Hepatocyte (in vitro differentiated cells): ENCODE data around the gene EPS8L3. TPM values are rescaled to one million over a fixed set of nuclear protein-coding genes. Genes with fewer than 3 reads are reported as not detected.
A peak's percentile ranks its signal among the peaks of the same experiment; 100 is the strongest.

ENCODE experiments used
- DNase-seq: peaks from one replicate; pipeline ENCODE4 v3.0.0-alpha.2; 2016; ENCODE audit warnings: low spot score
- H2AFZ ChIP-seq: fragments of 200-600 bp; sonication (generic); 2 replicates; pipeline ENCODE4 v1.6.0; 2016; ENCODE audit warnings: antibody characterized with exemption, mild to moderate bottlenecking
- H3K27ac ChIP-seq: fragments of 200-600 bp; sonication (generic); 2 replicates; pipeline ENCODE4 v1.5.1; 2016; ENCODE audit warnings: mild to moderate bottlenecking
- H3K27me3 ChIP-seq: fragments of 200-600 bp; sonication (generic); 2 replicates; pipeline ENCODE4 v1.6.1; 2016
- H3K36me3 ChIP-seq: fragments of 200-600 bp; sonication (generic); replicated peaks from 2 replicates; pipeline ENCODE4 v1.5.1; 2016; ENCODE audit warnings: low read depth; ENCODE audit not compliant: insufficient read depth
- H3K4me1 ChIP-seq: fragments of 200-600 bp; sonication (generic); 2 replicates; pipeline ENCODE4 v1.5.1; 2016; ENCODE audit warnings: mild to moderate bottlenecking, moderate library complexity; ENCODE audit not compliant: insufficient read depth
- H3K4me2 ChIP-seq: fragments of 200-600 bp; sonication (generic); 2 replicates; pipeline ENCODE4 v1.6.0; 2016
- H3K4me3 ChIP-seq: fragments of 200-600 bp; sonication (generic); 2 replicates; pipeline ENCODE4 v1.5.1; 2016; ENCODE audit warnings: mild to moderate bottlenecking
- H3K79me2 ChIP-seq: fragments of 200-600 bp; sonication (generic); 2 replicates; pipeline ENCODE4 v1.6.0; 2017; ENCODE audit warnings: mild to moderate bottlenecking
- H3K9me2 ChIP-seq: fragments of 200-600 bp; sonication (generic); replicated peaks from 2 replicates; pipeline ENCODE4 v1.6.0; 2017; ENCODE audit warnings: mild to moderate bottlenecking; ENCODE audit not compliant: insufficient read depth
- H3K9me3 ChIP-seq: fragments of 200-600 bp; sonication (generic); 2 replicates; pipeline ENCODE4 v1.5.1; 2016; ENCODE audit warnings: low read depth, mild to moderate bottlenecking
- H4K20me1 ChIP-seq: fragments of 200-600 bp; sonication (generic); 2 replicates; pipeline ENCODE4 v1.6.0; 2016; ENCODE audit warnings: mild to moderate bottlenecking; ENCODE audit not compliant: insufficient read depth, poor library complexity, severe bottlenecking
- EZH2 ChIP-seq: fragments of 200-600 bp; sonication (generic); IDR thresholded peaks from 2 replicates; pipeline ENCODE4 v1.6.1; 2016; ENCODE audit warnings: antibody characterized with exemption, mild to moderate bottlenecking, borderline replicate concordance
- EZH2phosphoT487 ChIP-seq: fragments of 200-600 bp; sonication (generic); IDR thresholded peaks from one replicate; pipeline ENCODE4 v1.6.1; 2018; ENCODE audit warnings: antibody characterized with exemption, mild to moderate bottlenecking, low read depth, moderate library complexity; ENCODE audit not compliant: unreplicated experiment, severe bottlenecking
- WGBS: methylation state at CpG from one replicate; pipeline ENCODE4 v1.1.6; 2016; ENCODE audit warnings: low lambda C conversion rate; ENCODE audit errors: missing lambda C conversion rate; 5-methylcytosine and 5-hydroxymethylcytosine counted together
- polyA plus RNA-seq: library from polyadenylated mRNA; unstranded; fragments of >200 nt; fragmentation: Nextera tagmentation; extraction: Ambion mirVana; gene quantifications from 2 replicates; pipeline ENCODE4 v1.2.1, GENCODE V29; 2016
- total RNA-seq: library from RNA; depleted of rRNA; stranded (reverse); fragments of >200 nt; gene quantifications from 2 replicates; pipeline ENCODE4 v1.2.3, GENCODE V29; 2014
- TF ChIP-seq, protein P1 (sequence below): fragments of 200-600 bp; sonication (generic); IDR thresholded peaks from 2 replicates; pipeline ENCODE4 v1.5.1; 2016; ENCODE audit warnings: antibody characterized with exemption, mild to moderate bottlenecking; ENCODE audit not compliant: poor library complexity

EPS8L3 gene
- total and polyA plus RNA-seq, 2 experiments from 2014 or later = 48.1 to 97.3 TPM

DNA sequence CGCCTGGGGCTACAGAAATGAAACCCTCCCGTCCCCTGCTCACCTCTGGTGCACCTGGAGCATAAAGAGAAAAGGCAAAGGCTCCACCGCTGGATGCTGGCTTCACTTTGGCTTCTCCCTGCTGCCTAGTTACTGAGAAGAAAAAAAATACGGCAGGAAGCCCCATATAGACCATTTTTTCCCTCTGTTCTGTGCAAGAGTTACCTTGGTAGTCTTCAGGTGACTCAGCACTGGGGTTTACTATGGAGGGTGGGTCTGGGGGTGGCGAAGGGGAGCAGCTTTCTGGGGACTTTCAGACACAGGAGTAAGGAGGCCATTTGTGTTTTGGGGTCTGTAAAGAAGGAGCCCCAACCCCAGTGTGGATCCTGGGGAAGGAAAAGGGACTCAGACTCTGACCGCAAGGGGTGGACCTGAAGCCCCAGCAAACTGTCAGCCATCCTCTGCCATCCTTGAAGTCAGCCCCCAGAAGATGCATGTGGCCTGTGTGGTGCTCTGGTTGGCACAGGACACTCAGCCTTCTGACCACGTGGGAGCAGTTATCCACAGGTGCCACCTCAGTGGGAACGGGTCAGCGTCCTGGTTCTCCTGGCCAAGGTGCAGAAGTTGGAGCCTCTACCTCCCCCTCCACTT, 25.9 kb upstream of the EPS8L3 start:
- Histone ChIP-seq H3K9me2 (no peaks in the 10 kb centered on the region), H3K4me2 (no peak overlapping the region), H3K9me3 (no peaks in the 10 kb centered on the region), H3K79me2 (no peaks in the 10 kb centered on the region), H3K27me3 (no peaks in the 10 kb centered on the region), H3K36me3 (no peaks in the 10 kb centered on the region), H3K4me3 (no peak overlapping the region), H3K4me1 (peaks cover 38% of the 10 kb centered on the region), H3K27ac (no peak overlapping the region), H4K20me1 (no peaks in the 10 kb centered on the region), H2AFZ (no peak overlapping the region)
- whole genome bisulfite sequencing = 90% methylated on average over 9 of the region's 9 CpGs
- DNase-seq = no peak
- TF ChIP-seq, protein P1, sequence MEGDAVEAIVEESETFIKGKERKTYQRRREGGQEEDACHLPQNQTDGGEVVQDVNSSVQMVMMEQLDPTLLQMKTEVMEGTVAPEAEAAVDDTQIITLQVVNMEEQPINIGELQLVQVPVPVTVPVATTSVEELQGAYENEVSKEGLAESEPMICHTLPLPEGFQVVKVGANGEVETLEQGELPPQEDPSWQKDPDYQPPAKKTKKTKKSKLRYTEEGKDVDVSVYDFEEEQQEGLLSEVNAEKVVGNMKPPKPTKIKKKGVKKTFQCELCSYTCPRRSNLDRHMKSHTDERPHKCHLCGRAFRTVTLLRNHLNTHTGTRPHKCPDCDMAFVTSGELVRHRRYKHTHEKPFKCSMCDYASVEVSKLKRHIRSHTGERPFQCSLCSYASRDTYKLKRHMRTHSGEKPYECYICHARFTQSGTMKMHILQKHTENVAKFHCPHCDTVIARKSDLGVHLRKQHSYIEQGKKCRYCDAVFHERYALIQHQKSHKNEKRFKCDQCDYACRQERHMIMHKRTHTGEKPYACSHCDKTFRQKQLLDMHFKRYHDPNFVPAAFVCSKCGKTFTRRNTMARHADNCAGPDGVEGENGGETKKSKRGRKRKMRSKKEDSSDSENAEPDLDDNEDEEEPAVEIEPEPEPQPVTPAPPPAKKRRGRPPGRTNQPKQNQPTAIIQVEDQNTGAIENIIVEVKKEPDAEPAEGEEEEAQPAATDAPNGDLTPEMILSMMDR = no peak
- TF ChIP-seq EZH2phosphoT487 = no peak
- no peak for TF ChIP-seq EZH2

DNA sequence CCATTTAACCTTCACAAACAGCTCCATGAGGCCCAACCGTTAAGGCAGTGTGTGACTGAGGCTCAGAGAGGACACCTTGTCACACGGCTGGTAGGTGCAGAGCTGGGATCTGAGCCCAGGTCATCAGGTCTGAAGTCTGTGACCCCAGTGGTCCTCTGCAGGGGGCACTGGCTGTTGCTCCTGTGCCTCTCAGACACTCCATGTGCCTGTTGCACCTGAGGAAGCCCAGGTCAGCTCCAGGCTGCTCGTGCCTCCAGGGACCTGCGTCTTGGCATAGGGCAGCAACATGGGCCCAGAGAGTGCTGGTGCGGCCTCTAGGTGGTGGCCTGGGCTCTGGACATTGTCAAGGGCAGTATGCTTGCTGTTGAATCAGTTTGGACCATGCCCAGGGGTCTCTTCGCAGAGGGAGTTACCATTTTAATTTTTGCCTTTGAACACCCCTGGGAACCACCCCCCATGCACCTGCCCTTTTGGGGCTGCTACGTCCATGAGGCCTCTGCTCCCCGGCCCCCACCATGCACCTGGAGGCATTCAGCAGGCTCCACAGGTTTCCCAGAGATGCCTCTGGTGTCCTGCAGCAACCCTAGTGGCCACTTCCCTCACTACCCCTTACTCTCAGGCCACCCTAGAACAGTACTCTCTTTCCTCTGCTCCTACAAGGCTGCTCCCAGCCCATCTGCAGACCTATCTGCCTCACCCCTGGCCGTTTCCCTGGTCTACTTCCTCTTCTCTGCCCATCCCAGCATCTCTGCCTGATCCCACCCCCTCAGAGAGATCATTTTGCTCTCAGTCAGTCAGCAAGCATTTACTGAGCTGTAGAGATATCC, 25.2 kb upstream of the EPS8L3 start:
- Histone ChIP-seq H3K36me3 (no peaks in the 10 kb centered on the region), H3K4me2 (no peak overlapping the region), H3K79me2 (no peaks in the 10 kb centered on the region), H3K4me3 (no peak overlapping the region), H3K9me2 (no peaks in the 10 kb centered on the region), H3K9me3 (no peaks in the 10 kb centered on the region), H3K27ac (no peak overlapping the region), H3K27me3 (no peaks in the 10 kb centered on the region), H2AFZ (no peak overlapping the region), H3K4me1 (peaks cover 38% of the 10 kb centered on the region), H4K20me1 (no peaks in the 10 kb centered on the region)
- no peak for TF ChIP-seq EZH2
- TF ChIP-seq, protein P1 = peak; percentile 29
- TF ChIP-seq EZH2phosphoT487 = no peak
- DNase-seq = peak; percentile 50
- 79% methylated on average over 9 of the region's 9 CpGs for WGBS

DNA sequence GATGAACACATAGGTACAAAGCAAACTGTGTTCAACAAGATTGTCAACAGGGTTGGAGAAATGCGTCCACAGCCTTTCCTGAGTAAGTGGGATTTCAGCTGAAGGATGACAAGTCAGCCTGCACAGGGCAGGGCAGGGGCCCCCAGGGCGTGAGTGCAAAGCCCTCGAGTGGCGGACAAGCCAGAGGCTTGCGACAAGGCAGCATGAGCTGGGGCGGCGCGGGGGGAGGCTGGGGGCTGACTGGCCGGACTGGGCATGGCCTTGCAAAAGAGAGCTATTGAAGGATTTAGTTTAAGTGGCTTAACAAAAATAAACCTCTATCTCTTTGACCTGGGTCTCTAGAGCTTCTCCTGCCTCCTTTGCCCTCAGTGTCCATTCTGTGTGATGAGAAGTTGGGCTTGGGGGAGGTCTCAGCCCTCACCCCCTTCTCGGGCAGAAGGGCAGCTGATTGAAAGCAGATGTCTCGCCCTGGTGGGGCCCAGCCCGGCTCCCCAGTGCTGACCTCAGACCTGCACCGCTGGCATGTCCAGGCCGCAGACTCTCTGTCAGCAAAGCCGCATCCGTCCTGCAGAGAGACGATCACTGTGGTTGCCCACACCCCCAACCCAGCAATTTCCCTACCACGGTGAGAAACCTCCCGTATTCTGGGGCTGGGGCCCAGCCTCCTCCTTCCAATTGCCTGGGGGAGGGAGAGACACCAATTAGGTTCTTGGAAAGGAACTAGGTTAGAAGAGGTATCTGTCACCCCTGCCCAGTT, 24.3 kb upstream of the EPS8L3 start:
- Histone ChIP-seq H3K4me1 (peaks cover 45% of the 10 kb centered on the region), H3K27me3 (no peaks in the 10 kb centered on the region), H3K27ac (no peak overlapping the region), H3K79me2 (no peaks in the 10 kb centered on the region), H3K9me3 (no peaks in the 10 kb centered on the region), H3K4me2 (no peak overlapping the region), H2AFZ (no peak overlapping the region), H3K36me3 (no peaks in the 10 kb centered on the region), H4K20me1 (no peaks in the 10 kb centered on the region), H3K4me3 (no peak overlapping the region), H3K9me2 (no peaks in the 10 kb centered on the region)
- DNase-seq = no peak
- TF ChIP-seq EZH2 (no peak), EZH2phosphoT487 (no peak)
- TF ChIP-seq, protein P1 = no peak
- 62% methylated on average over 19 of the region's 19 CpGs for WGBS
